Caki2 (cell line): ENCODE data around the gene CCDC124. TPM values are rescaled to one million over a fixed set of nuclear protein-coding genes. Genes with fewer than 3 reads are reported as not detected.

Source experiments
- DNase-seq: peaks from one replicate; pipeline ENCODE4 v3.0.0-alpha.2; 2015; ENCODE audit warnings: low read depth
- in situ Hi-C: cut with HindIII; loops from 2 replicates; pipeline ENCODE4 v1.10.0; 2016; ENCODE audit warnings: low sequenced_read_pairs, low pct_unique_long_range_greater_than_20kb, mixed read lengths
- total RNA-seq: library from RNA; depleted of rRNA; stranded (reverse); fragments of >200 nt; shearing (Covaris generic); gene quantifications from 2 replicates; pipeline ENCODE4 v1.2.3, GENCODE V29; 2014; ENCODE audit warnings: low replicate concordance

CCDC124 gene
- total RNA-seq, 1 experiment from 2014 or later, result 270 TPM

- no peak for DNase-seq
- in situ Hi-C loops, result no loop called here
Observed at GRCh38 chr19:17929056-17929455, 3.8 kb upstream of the CCDC124 start.

- in situ Hi-C loops, result no loop called here
Observed at GRCh38 chr19:17931532-17932191, 1.2 kb upstream of the CCDC124 start.

GRCh38 chr19:17933414-17934129, 757 bp downstream of the CCDC124 start:
- DNase-seq, result peak; percentile 51
- in situ Hi-C loops, result no loop called here

More at GRCh38 chr19:17931532-17932191, 1.2 kb upstream of the CCDC124 start:
- DNase-seq, result peak; percentile 37

- in situ Hi-C loops, result no loop called here
- no peak for DNase-seq
Observed at GRCh38 chr19:17936379-17936778, 3.6 kb downstream of the CCDC124 start.

GRCh38 chr19:17937371-17937900, 4.6 kb downstream of the CCDC124 start:
- in situ Hi-C loops, result no loop called here
- DNase-seq, result no peak

- in situ Hi-C loops, result no loop called here
- peak; percentile 80 for DNase-seq
Observed at GRCh38 chr19:17938092-17938845, 5.5 kb downstream of the CCDC124 start.

- no peak for DNase-seq
- in situ Hi-C loops, result no loop called here
Observed at GRCh38 chr19:17942181-17942580, 9.4 kb downstream of the CCDC124 start.

GRCh38 chr19:17942582-17943273, 9.9 kb downstream of the CCDC124 start:
- in situ Hi-C loops, result no loop called here
- no peak for DNase-seq

- DNase-seq, result no peak
- in situ Hi-C loops, result no loop called here
Observed at GRCh38 chr19:17943274-17944221, 10.7 kb downstream of the CCDC124 start.

GRCh38 chr19:17944301-17944700, 11.5 kb downstream of the CCDC124 start:
- in situ Hi-C loops, result no loop called here
- DNase-seq, result peak; percentile 34

- no peak for DNase-seq
- in situ Hi-C loops, result no loop called here
Observed at GRCh38 chr19:17946965-17947784, 14.4 kb downstream of the CCDC124 start.

- in situ Hi-C loops, result no loop called here
- DNase-seq, result peak; percentile 93
Observed at GRCh38 chr19:17947815-17948513, 15.1 kb downstream of the CCDC124 start.

- DNase-seq, result no peak
- in situ Hi-C loops, result no loop called here
Observed at GRCh38 chr19:17948514-17948900, 15.7 kb downstream of the CCDC124 start.

GRCh38 chr19:17948931-17949930, 16.4 kb downstream of the CCDC124 start:
- DNase-seq, result no peak
- in situ Hi-C loops, result no loop called here

- in situ Hi-C loops, result no loop called here
- DNase-seq, result no peak
Observed at GRCh38 chr19:17949956-17950309, 17.1 kb downstream of the CCDC124 start.
